HepG2 (cell line): ENCODE results near the gene NUP93. TPM values are rescaled to one million over a fixed set of nuclear protein-coding genes. Genes with fewer than 3 reads are reported as not detected.

Experiments used
- ATAC-seq: fragments of 200-7000 bp; cut with Tn5 transposase; 3 replicates; pipeline ENCODE4 v1.9.1; 2020; ENCODE audit warnings: mild to moderate bottlenecking, moderate library complexity
- BruUV-seq: library from RNA; stranded (reverse); fragments of 400-500 nt; replicated peaks from 2 replicates; lab custom pipeline; 2021; lab: Mats Ljungman, UMichigan
- CTCF ChIA-PET: fragments of 300-600 bp; formaldehyde crosslinking; extraction: SDS; loops from one replicate; lab custom pipeline; 2021; ENCODE audit warnings: low total read pairs, inconsistent platforms, low intra/inter-chr PET ratio; lab: Yijun Ruan, JAX
- POLR2A ChIA-PET: fragments of 350-600 bp; sonication (Branson Sonifier 250); formaldehyde crosslinking; loops from one replicate; lab custom pipeline; 2020; ENCODE audit warnings: antibody characterized with exemption, inconsistent platforms; lab: Yijun Ruan, JAX
- DNase-seq: peaks from one replicate; pipeline ENCODE4 v3.0.0-alpha.2; 2015; ENCODE audit warnings: low spot score
- FAIRE-seq: peaks from 3 replicates; lab custom pipeline; 2011; peaks lifted over from hg19 to GRCh38; lab: Jason Lieb, UNC
- H2AFZ ChIP-seq: one replicate; pipeline ENCODE4 v1.6.1; 2011; ENCODE audit warnings: low read length, inconsistent platforms
- H3K27ac ChIP-seq: fragments of 300-600 bp; 3 replicates; pipeline ENCODE4 v1.8.0; 2011; ENCODE audit warnings: mixed run types, mild to moderate bottlenecking, mixed read lengths, low read length, inconsistent platforms; ENCODE audit not compliant: insufficient read depth; ENCODE audit errors: extremely low read length
- H3K27me3 ChIP-seq, 2 experiments: fragments of 200-600 bp in 1 of 2; 2 replicates in 1 of 2; 3 replicates in 1 of 2; pipeline versions ENCODE4 v1.6.0 to v1.8.0; 2011; ENCODE audit warnings: low read length in 2 of 2, mild to moderate bottlenecking in 2 of 2, moderate library complexity in 2 of 2, inconsistent platforms in 1 of 2; ENCODE audit not compliant: insufficient read depth in 2 of 2, control insufficient read depth in 1 of 2
- H3K36me3 ChIP-seq, 2 experiments: fragments of 200-600 bp in 1 of 2; replicated peaks in 1 of 2; 2 replicates in 1 of 2; 3 replicates in 1 of 2; pipeline versions ENCODE4 v1.5.1 to v1.8.0; 2011; ENCODE audit warnings: low read length in 2 of 2, inconsistent platforms in 1 of 2; ENCODE audit not compliant: insufficient read depth in 2 of 2, control insufficient read depth in 1 of 2
- H3K4me1 ChIP-seq: 2 replicates; pipeline ENCODE4 v1.5.1; 2012; ENCODE audit warnings: low read length, inconsistent platforms; ENCODE audit not compliant: insufficient read depth
- H3K4me2 ChIP-seq: 2 replicates; pipeline ENCODE4 v1.6.0; 2011; ENCODE audit warnings: low read depth, low read length, inconsistent platforms
- H3K4me3 ChIP-seq, 3 experiments: fragments of 200-600 bp in 1 of 3; sonication (generic), shearing (Covaris generic) in 1 of 3; replicated peaks in 1 of 3; 2 replicates each; pipeline ENCODE4 v1.5.1; 2011 to 2016; ENCODE audit warnings: low read length in 3 of 3, inconsistent platforms in 2 of 3, low read depth in 2 of 3, mild to moderate bottlenecking in 2 of 3, control low read depth in 1 of 3, mixed read lengths in 1 of 3; ENCODE audit not compliant: insufficient read depth in 1 of 3
- H3K79me2 ChIP-seq: one replicate; pipeline ENCODE4 v1.6.1; 2011; ENCODE audit warnings: low read length, inconsistent platforms; ENCODE audit not compliant: insufficient read depth
- H3K9ac ChIP-seq: 2 replicates; pipeline ENCODE4 v1.6.0; 2011; ENCODE audit warnings: mild to moderate bottlenecking, low read depth, low read length, inconsistent platforms; ENCODE audit not compliant: insufficient read depth
- H3K9me3 ChIP-seq: 2 replicates; pipeline ENCODE4 v1.5.1; 2012; ENCODE audit warnings: mild to moderate bottlenecking, low read length
- H4K20me1 ChIP-seq: 2 replicates; pipeline ENCODE4 v1.6.0; 2011; ENCODE audit warnings: inconsistent platforms, mild to moderate bottlenecking, low read length, moderate library complexity; ENCODE audit not compliant: insufficient read depth
- ARHGAP35 ChIP-seq: sonication (generic); formaldehyde crosslinking; IDR thresholded peaks from 2 replicates; pipeline ENCODE4 v1.9.0; 2022; ENCODE audit warnings: mild to moderate bottlenecking, inconsistent platforms, moderate library complexity, missing genetic modification reagents, borderline replicate concordance
- ATF5 ChIP-seq: sonication (generic); formaldehyde crosslinking; IDR thresholded peaks from 2 replicates; pipeline ENCODE4 v1.4.0; 2020; ENCODE audit warnings: mild to moderate bottlenecking, low read depth, missing genetic modification reagents
- JUN ChIP-seq: sonication (generic); formaldehyde crosslinking; IDR thresholded peaks from 2 replicates; pipeline ENCODE4 v1.4.0; 2020; ENCODE audit warnings: mild to moderate bottlenecking, missing genetic modification reagents
- RNF219 ChIP-seq: sonication (generic); formaldehyde crosslinking; IDR thresholded peaks from 2 replicates; pipeline ENCODE4 v1.5.0; 2020; ENCODE audit warnings: mild to moderate bottlenecking, missing genetic modification reagents
- SETDB1 ChIP-seq: sonication (generic); formaldehyde crosslinking; IDR thresholded peaks from 2 replicates; pipeline ENCODE4 v1.5.1; 2020; ENCODE audit warnings: missing genetic modification reagents, mild to moderate bottlenecking, borderline replicate concordance
- STAG1 ChIP-seq: sonication (generic); formaldehyde crosslinking; IDR thresholded peaks from 2 replicates; pipeline ENCODE4 v1.4.0; 2020; ENCODE audit warnings: missing genetic modification reagents
- ZGPAT ChIP-seq: IDR thresholded peaks from 2 replicates; pipeline ENCODE4 v1.6.1; 2016; ENCODE audit warnings: mild to moderate bottlenecking
- ZNF652 ChIP-seq: IDR thresholded peaks from 2 replicates; pipeline ENCODE4 v1.6.1; 2016; ENCODE audit warnings: low read depth, borderline replicate concordance
- ZNF687 ChIP-seq: sonication (generic); formaldehyde crosslinking; IDR thresholded peaks from 2 replicates; pipeline ENCODE4 v1.5.1; 2020; ENCODE audit warnings: mild to moderate bottlenecking, missing genetic modification reagents, moderate library complexity
- WGBS: methylation state at CpG from one replicate; pipeline ENCODE4 v1.1.6; 2017; ENCODE audit warnings: low lambda C conversion rate; 5-methylcytosine and 5-hydroxymethylcytosine counted together
- in situ Hi-C: cut with HindIII; loops from 2 replicates; pipeline ENCODE4 v1.10.0; 2017; ENCODE audit warnings: low pct_unique_long_range_greater_than_20kb; ENCODE audit not compliant: extremely low pct_ligation_motif_present
- intact Hi-C: fragments of 100-400 bp; cut with micrococcal nuclease; formaldehyde crosslinking; loops from one replicate; pipeline ENCODE4 v1.10.0; 2022; ENCODE audit not compliant: unreplicated experiment
- polyA plus RNA-seq, 8 experiments: library from polyadenylated mRNA; depleted of rRNA in 3 of 8; stranded (reverse) in 7 of 8; unstranded in 1 of 8; fragments of >200 nt; fragmentation: Illumina TruSeq in 4 of 8; extraction: Trizol in 4 of 8; gene quantifications; 2 replicates each; pipeline versions ENCODE4 v1.2.1 to v1.2.3, GENCODE V29; 2011 to 2016; ENCODE audit warnings: low read depth in 4 of 8, missing spikeins in 1 of 8, mixed read lengths in 1 of 8; ENCODE audit not compliant: insufficient read depth in 1 of 8
- total RNA-seq, 5 experiments: library from RNA; depleted of rRNA; stranded (reverse); fragments of >200 nt; fragmentation: Illumina TruSeq; extraction: Trizol; gene quantifications; 2 replicates each; pipeline ENCODE4 v1.2.3, GENCODE V29; 2016; ENCODE audit warnings: low read depth in 1 of 5

Gene NUP93
- total and polyA plus RNA-seq, 2 of the 13 experiments (the other 11 are each of a cell fraction or from before 2014, with no cell fraction given), result 58.5 to 140 TPM

- TF ChIP-seq RNF219 (CRISPR knock-in tag) (no peak), ZGPAT (no peak), ARHGAP35 (no peak), ATF5 (CRISPR knock-in tag) (no peak), ZNF652 (CRISPR knock-in tag) (no peak), STAG1 (CRISPR knock-in tag) (no peak)
These were observed 132.8 kb downstream of the NUP93 start (continued) for GRCh38 chr16:56862776-56863175.

GRCh38 chr16:56864960-56865359 lies 135.0 kb downstream of the NUP93 start, which contains the start of gene SLC12A3:
SLC12A3 (plus strand) TSS chr16:56865207; CDS start chr16:56865236, 29 bp downstream.
- peaks cover 78% of the 10 kb centered on the region for H3K4me1 ChIP-seq
- H3K9ac ChIP-seq, result no peak within 1 kb of the TSS
- no peak within 1 kb of the TSS for H2AFZ ChIP-seq
- no peak within 1 kb of the TSS for H3K4me2 ChIP-seq
- ATAC-seq, result no peak
- in situ Hi-C loops, result loop anchor here (5.0 kb wide), 2 partner anchors 73 to 87 kb away; no protein-coding TSS in a partner anchor
- intact Hi-C loops, result loop anchor here (5.0 to 10.0 kb wide), 2 partner anchors 193 to 260 kb away; partner anchors contain the start of gene MT2A
- H3K79me2 ChIP-seq, result no peaks in the 10 kb centered on the region
- H3K27ac ChIP-seq, result no peak within 1 kb of the TSS
- no peaks in the 10 kb centered on the region for H3K9me3 ChIP-seq
- H4K20me1 ChIP-seq, result no peaks in the 10 kb centered on the region
- ChIA-PET POLR2A (interaction anchor here (1.1 kb wide), 1 partner anchor 68 kb away, joined by 4 read pairs; no protein-coding TSS in a partner anchor), CTCF (no interaction called here)
- no peak for TF ChIP-seq JUN (CRISPR knock-in tag)
- TF ChIP-seq SETDB1 (CRISPR knock-in tag), result no peak
- peak; percentile 37; the same call in 1 of the 2 replicates for TF ChIP-seq ZNF687 (CRISPR knock-in tag)
- no peak for FAIRE-seq
- DNase-seq, result no peak
- no peaks in the 10 kb centered on the region for H3K27me3 ChIP-seq
- no peaks in the 10 kb centered on the region for H3K36me3 ChIP-seq
- 74% methylated on average over 12 of the region's 12 CpGs for WGBS
- BruUV-seq, result no TSS peak
- H3K4me3 ChIP-seq, result no peak within 1 kb of the TSS; a peak in 1 of 6 replicates
